ENCODE measurements around the gene ID1. TPM values are rescaled to one million over a fixed set of nuclear protein-coding genes. Genes with fewer than 3 reads are reported as not detected.

The ID1 gene
- total and polyA plus RNA-seq, 2 of the 13 experiments (the other 11 are each of a cell fraction or from before 2014, with no cell fraction given): 320 to 419 TPM

- TF ChIP-seq DZIP1 (CRISPR knock-in tag; IDR thresholded peaks at IDR 0.05): peak; percentile 93
- peak; percentile 97 for TF ChIP-seq XRCC5 (optimal IDR thresholded peaks at IDR 0.05; ENCODE audit: low read length)
- no peak for TF ChIP-seq ZNF800 (CRISPR knock-in tag; IDR thresholded peaks at IDR 0.05)
- TF ChIP-seq REST (IDR thresholded peaks at IDR 0.05; ENCODE audit: borderline replicate concordance in 1 of 2, low read depth in 1 of 2, low read length in 2 of 2): peak in 1 of 2 experiments; percentile 74; a peak in 1 of 4 replicates
- TF ChIP-seq CBX2 (IDR thresholded peaks at IDR 0.05; ENCODE audit: low read depth, low read length): no peak
- no peak for TF ChIP-seq CBX2 (CRISPR knock-in tag; IDR thresholded peaks at IDR 0.05; ENCODE audit: low read depth)
- peak; percentile 92; the same call in 1 of the 2 replicates for TF ChIP-seq ZNF142 (CRISPR knock-in tag; IDR thresholded peaks at IDR 0.05)
- peak; percentile 87 for TF ChIP-seq ZFP91 (CRISPR knock-in tag; IDR thresholded peaks at IDR 0.05; ENCODE audit: borderline replicate concordance)
- peak; percentile 92 for TF ChIP-seq ZNF639 (CRISPR knock-in tag; conservative IDR thresholded peaks at IDR 0.05)
Measured at GRCh38 chr20:31603822-31604566, 1.1 kb upstream of the ID1 start (continued).

Data from HepG2 (cell line).